HG02623 (cell line): ENCODE data around the gene PLD5.

Source experiments
- ATAC-seq: cut with Tn5 transposase; IDR thresholded peaks from one replicate; pipeline ENCODE4 v1.9.1; 2021; ENCODE audit warnings: moderate library complexity; ENCODE audit not compliant: unreplicated experiment

The PLD5 gene

GRCh38 chr1:242524571-242525359, at the start of gene PLD5:
Gene PLD5 (minus strand): TSS chr1:242524697.
- no peak for ATAC-seq

GRCh38 chr1:242569867-242570266, 45.4 kb upstream of the PLD5 start:
- no peak for ATAC-seq

- no peak for ATAC-seq
Observed at GRCh38 chr1:242568666-242569065, 44.2 kb upstream of the PLD5 start.

GRCh38 chr1:242567596-242567995, 43.1 kb upstream of the PLD5 start:
- no peak for ATAC-seq

- ATAC-seq, result no peak
Observed at GRCh38 chr1:242556759-242557158, 32.3 kb upstream of the PLD5 start.

GRCh38 chr1:242556276-242556675, 31.8 kb upstream of the PLD5 start:
- ATAC-seq, result no peak

- ATAC-seq, result no peak
Observed at GRCh38 chr1:242554577-242554976, 30.1 kb upstream of the PLD5 start.

GRCh38 chr1:242546849-242547729, 22.6 kb upstream of the PLD5 start:
- no peak for ATAC-seq

- no peak for ATAC-seq
Observed at GRCh38 chr1:242546441-242546840, 21.9 kb upstream of the PLD5 start.

- no peak for ATAC-seq
Observed at GRCh38 chr1:242544071-242544470, 19.6 kb upstream of the PLD5 start.

GRCh38 chr1:242542271-242542670, 17.8 kb upstream of the PLD5 start:
- ATAC-seq, result no peak

- no peak for ATAC-seq
Observed at GRCh38 chr1:242535986-242536385, 11.5 kb upstream of the PLD5 start.

- ATAC-seq, result no peak
Observed at GRCh38 chr1:242534753-242535152, 10.3 kb upstream of the PLD5 start.

- ATAC-seq, result no peak
Observed at GRCh38 chr1:242530761-242531160, 6.3 kb upstream of the PLD5 start.

GRCh38 chr1:242525769-242526168, 1.3 kb upstream of the PLD5 start:
- ATAC-seq, result no peak

GRCh38 chr1:242525360-242525722, 844 bp upstream of the PLD5 start:
- no peak for ATAC-seq

- ATAC-seq, result no peak
Observed at GRCh38 chr1:242523719-242524570, 552 bp downstream of the PLD5 start.

- ATAC-seq, result no peak
Observed at GRCh38 chr1:242522996-242523718, 1.3 kb downstream of the PLD5 start.

GRCh38 chr1:242522304-242522945, 2.1 kb downstream of the PLD5 start:
- no peak for ATAC-seq

- no peak for ATAC-seq
Observed at GRCh38 chr1:242515555-242515954, 8.9 kb downstream of the PLD5 start.
